OCI-LY1 (cell line): ENCODE measurements around the gene CHMP1A.

ENCODE experiments used
- EZH2 ChIP-seq: fragments of 200-600 bp; sonication (generic), shearing (Covaris generic); IDR thresholded peaks from 2 replicates; pipeline ENCODE4 v1.8.0; 2017; ENCODE audit warnings: borderline replicate concordance, mixed run types, mild to moderate bottlenecking, antibody characterized with exemption, low read length, moderate library complexity, mixed read lengths
- TF ChIP-seq, protein P1 (sequence below): fragments of 200-600 bp; sonication (generic), shearing (Covaris generic); IDR thresholded peaks from 2 replicates; pipeline ENCODE4 v1.5.1; 2017; ENCODE audit warnings: mild to moderate bottlenecking, antibody characterized with exemption, low read length, moderate library complexity, mixed read lengths

DNA sequence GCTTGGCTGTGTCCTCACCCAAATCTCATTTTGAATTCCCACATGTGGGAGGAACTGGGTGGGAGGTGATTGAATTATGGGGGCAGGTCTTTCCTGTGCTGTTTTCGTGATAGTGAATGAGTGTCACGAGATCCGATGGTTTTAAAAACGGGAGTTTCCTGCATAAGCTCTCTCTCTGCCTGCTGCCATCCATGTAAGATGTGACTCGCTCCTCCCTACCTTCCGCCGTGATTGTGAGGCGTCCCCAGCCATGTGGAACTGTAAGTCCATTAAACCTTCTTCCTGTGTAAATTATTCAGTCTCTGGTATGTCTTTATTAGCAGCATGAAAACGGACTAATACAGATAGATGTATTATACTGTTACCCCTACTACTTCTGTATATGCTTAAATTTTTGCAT, 3.7 kb upstream of the CHMP1A start:
- TF ChIP-seq, protein P1, sequence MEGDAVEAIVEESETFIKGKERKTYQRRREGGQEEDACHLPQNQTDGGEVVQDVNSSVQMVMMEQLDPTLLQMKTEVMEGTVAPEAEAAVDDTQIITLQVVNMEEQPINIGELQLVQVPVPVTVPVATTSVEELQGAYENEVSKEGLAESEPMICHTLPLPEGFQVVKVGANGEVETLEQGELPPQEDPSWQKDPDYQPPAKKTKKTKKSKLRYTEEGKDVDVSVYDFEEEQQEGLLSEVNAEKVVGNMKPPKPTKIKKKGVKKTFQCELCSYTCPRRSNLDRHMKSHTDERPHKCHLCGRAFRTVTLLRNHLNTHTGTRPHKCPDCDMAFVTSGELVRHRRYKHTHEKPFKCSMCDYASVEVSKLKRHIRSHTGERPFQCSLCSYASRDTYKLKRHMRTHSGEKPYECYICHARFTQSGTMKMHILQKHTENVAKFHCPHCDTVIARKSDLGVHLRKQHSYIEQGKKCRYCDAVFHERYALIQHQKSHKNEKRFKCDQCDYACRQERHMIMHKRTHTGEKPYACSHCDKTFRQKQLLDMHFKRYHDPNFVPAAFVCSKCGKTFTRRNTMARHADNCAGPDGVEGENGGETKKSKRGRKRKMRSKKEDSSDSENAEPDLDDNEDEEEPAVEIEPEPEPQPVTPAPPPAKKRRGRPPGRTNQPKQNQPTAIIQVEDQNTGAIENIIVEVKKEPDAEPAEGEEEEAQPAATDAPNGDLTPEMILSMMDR = no peak
- TF ChIP-seq EZH2 = no peak
